IMR-90 (cell line): Measurements from ENCODE around the gene SAMD4B. TPM values are rescaled to one million over a fixed set of nuclear protein-coding genes. Genes with fewer than 3 reads are reported as not detected.
A peak's percentile ranks its signal among the peaks of the same experiment; 100 is the strongest.

Experiments
- ATAC-seq: fragments of 200-7000 bp; cut with Tn5 transposase; 2 replicates; pipeline ENCODE4 v1.9.1; 2020; ENCODE audit warnings: low read depth, mild to moderate bottlenecking, moderate library complexity
- BruUV-seq: library from RNA; stranded (reverse); fragments of 400-500 nt; replicated peaks from 2 replicates; lab custom pipeline; 2021; lab: Mats Ljungman, UMichigan
- CTCF ChIA-PET: fragments of 300-600 bp; formaldehyde crosslinking; extraction: SDS; loops from one replicate; lab custom pipeline; 2021; ENCODE audit warnings: antibody characterized with exemption; lab: Yijun Ruan, JAX
- POLR2A ChIA-PET: fragments of 300-600 bp; sonication (Branson Sonifier 250); formaldehyde crosslinking; loops from one replicate; lab custom pipeline; 2022; ENCODE audit warnings: antibody characterized with exemption; ENCODE audit not compliant: unreplicated experiment; lab: Charles Lee
- DNase-seq: peaks from one replicate; pipeline ENCODE4 v3.0.0; 2013
- H2AFZ ChIP-seq: replicated peaks from 2 replicates; pipeline ENCODE3; 2013; ENCODE audit warnings: low read length, mild to moderate bottlenecking; ENCODE audit not compliant: poor library complexity
- H2AK5ac ChIP-seq: 2 replicates; pipeline ENCODE4 v1.6.1; 2013; ENCODE audit warnings: low read depth, low read length, inconsistent platforms
- H2AK9ac ChIP-seq: replicated peaks from 2 replicates; pipeline ENCODE3; 2013; ENCODE audit warnings: mild to moderate bottlenecking, low read depth, low read length, moderate library complexity; ENCODE audit not compliant: poor library complexity
- H2BK120ac ChIP-seq: 2 replicates; pipeline ENCODE4 v1.6.1; 2013; ENCODE audit warnings: low read depth, low read length, inconsistent platforms
- H2BK15ac ChIP-seq: 3 replicates; pipeline ENCODE4 v1.6.1; 2013; ENCODE audit warnings: low read depth, low read length, inconsistent platforms
- H2BK20ac ChIP-seq: 2 replicates; pipeline ENCODE4 v1.6.1; 2013; ENCODE audit warnings: low read depth, mild to moderate bottlenecking, inconsistent platforms, low read length, moderate library complexity
- H2BK5ac ChIP-seq: 2 replicates; pipeline ENCODE4 v1.6.1; 2013; ENCODE audit warnings: mild to moderate bottlenecking, low read depth, low read length, inconsistent platforms; ENCODE audit not compliant: poor library complexity, severe bottlenecking
- H3K14ac ChIP-seq: replicated peaks from 2 replicates; pipeline ENCODE4 v1.6.1; 2013; ENCODE audit warnings: low read depth, low read length, inconsistent platforms
- H3K18ac ChIP-seq: 2 replicates; pipeline ENCODE4 v1.6.1; 2013; ENCODE audit warnings: low read depth, low read length, control low read depth
- H3K23ac ChIP-seq: 2 replicates; pipeline ENCODE4 v1.6.1; 2013; ENCODE audit warnings: low read depth, low read length, inconsistent platforms
- H3K27ac ChIP-seq: 2 replicates; pipeline ENCODE4 v1.5.1; 2013; ENCODE audit warnings: mild to moderate bottlenecking, control low read depth, low read length; ENCODE audit not compliant: insufficient read depth
- H3K27me3 ChIP-seq: 2 replicates; pipeline ENCODE4 v1.6.1; 2013; ENCODE audit warnings: low read length; ENCODE audit not compliant: control insufficient read depth, insufficient read depth
- H3K36me3 ChIP-seq: 2 replicates; pipeline ENCODE4 v1.6.1; 2013; ENCODE audit warnings: low read length, mixed read lengths; ENCODE audit not compliant: control insufficient read depth, insufficient read depth
- H3K4ac ChIP-seq: 2 replicates; pipeline ENCODE4 v1.6.1; 2013; ENCODE audit warnings: low read depth, low read length, inconsistent platforms
- H3K4me1 ChIP-seq: 2 replicates; pipeline ENCODE4 v1.6.1; 2013; ENCODE audit warnings: low read length, mixed read lengths; ENCODE audit not compliant: control insufficient read depth, insufficient read depth
- H3K4me2 ChIP-seq: 2 replicates; pipeline ENCODE4 v1.6.1; 2013; ENCODE audit warnings: low read depth, mild to moderate bottlenecking, control low read depth, low read length, moderate library complexity
- H3K4me3 ChIP-seq: 2 replicates; pipeline ENCODE4 v1.5.1; 2013; ENCODE audit warnings: low read depth, mild to moderate bottlenecking, control low read depth, low read length, moderate library complexity; ENCODE audit not compliant: insufficient read depth
- H3K56ac ChIP-seq: 2 replicates; pipeline ENCODE4 v1.6.1; 2013; ENCODE audit warnings: low read length, inconsistent platforms; ENCODE audit not compliant: insufficient read depth; ENCODE audit errors: extremely low read depth
- H3K79me1 ChIP-seq, 2 experiments: 2 replicates each; pipeline ENCODE4 v1.6.1; 2013; ENCODE audit warnings: low read length in 2 of 2, inconsistent platforms in 1 of 2, low read depth in 1 of 2
- H3K9ac ChIP-seq: 2 replicates; pipeline ENCODE4 v1.6.1; 2013; ENCODE audit warnings: low read depth, low read length, control low read depth
- H3K9me1 ChIP-seq: 2 replicates; pipeline ENCODE4 v1.6.1; 2013; ENCODE audit warnings: low read length, inconsistent platforms; ENCODE audit not compliant: insufficient read depth
- H3K9me3 ChIP-seq: 2 replicates; pipeline ENCODE4 v1.6.1; 2013; ENCODE audit warnings: low read length; ENCODE audit not compliant: control insufficient read depth, insufficient read depth
- H4K20me1 ChIP-seq: 2 replicates; pipeline ENCODE4 v1.6.1; 2013; ENCODE audit warnings: low read length, inconsistent platforms; ENCODE audit not compliant: insufficient read depth
- H4K5ac ChIP-seq: 2 replicates; pipeline ENCODE4 v1.6.1; 2013; ENCODE audit warnings: mild to moderate bottlenecking, low read depth, low read length, control low read depth
- H4K8ac ChIP-seq, 2 experiments: 2 replicates each; pipeline ENCODE4 v1.6.1; 2013; ENCODE audit warnings: low read depth in 2 of 2, low read length in 2 of 2, control low read depth in 1 of 2, inconsistent platforms in 1 of 2
- H4K91ac ChIP-seq: 2 replicates; pipeline ENCODE4 v1.6.1; 2013; ENCODE audit warnings: low read depth, low read length, inconsistent platforms; ENCODE audit not compliant: insufficient read depth
- BHLHE40 ChIP-seq: fragments of 150-350 bp; IDR thresholded peaks from 2 replicates; pipeline ENCODE4 v1.6.1; 2016; ENCODE audit warnings: mild to moderate bottlenecking, low read depth, low read length
- MAFK ChIP-seq: IDR thresholded peaks from 2 replicates; pipeline ENCODE4 v1.6.1; 2012; ENCODE audit warnings: low read depth, low read length, improper control_type of control experiment
- WGBS, 2 experiments: methylation state at CpG; one replicate each; pipeline versions ENCODE4 v1.1.5 to v1.1.7; 2013; ENCODE audit warnings: missing lambda C conversion rate in 2 of 2; ENCODE audit not compliant: insufficient read length in 1 of 2; ENCODE audit errors: extremely low coverage in 2 of 2; 5-methylcytosine and 5-hydroxymethylcytosine counted together
- dilution Hi-C: fragments of 300-500 bp; cut with HindIII; formaldehyde crosslinking; loops from one replicate; pipeline ENCODE4 v1.14.3; 2018; ENCODE audit warnings: low sequenced_read_pairs; ENCODE audit not compliant: unreplicated experiment
- in situ Hi-C: fragments of 300-500 bp; cut with MboI; formaldehyde crosslinking; loops from 3 replicates; pipeline ENCODE4 v1.14.3; 2019; ENCODE audit warnings: low sequenced_read_pairs, inconsistent platforms, mixed read lengths
- intact Hi-C: fragments of 100-400 bp; cut with micrococcal nuclease; formaldehyde crosslinking; loops from 2 replicates; pipeline ENCODE4 v1.10.0; 2022
- polyA plus RNA-seq, 3 experiments: library from polyadenylated mRNA; depleted of rRNA; stranded (reverse); fragments of >200 nt; gene quantifications; 2 replicates each; pipeline ENCODE4 v1.2.3, GENCODE V29; 2012; ENCODE audit warnings: low replicate concordance in 1 of 3
- total RNA-seq: library from RNA; depleted of rRNA; stranded (reverse); fragments of >200 nt; gene quantifications from 2 replicates; pipeline ENCODE4 v1.2.3, GENCODE V29; 2012

Gene SAMD4B
- total and polyA plus RNA-seq, 2 of the 4 experiments (the other 2 are of a cell fraction), result 18.3 to 97.2 TPM

GRCh38 chr19:39324242-39324842, 17.9 kb upstream of the SAMD4B start:
- no peak overlapping the region for H2BK120ac ChIP-seq
- no peak overlapping the region for H2BK20ac ChIP-seq
- no peak overlapping the region for H3K56ac ChIP-seq
- POLR2A ChIA-PET, result no interaction called here
- no peak overlapping the region for H2AFZ ChIP-seq
- no peaks in the 10 kb centered on the region for H3K79me1 ChIP-seq
- no peaks in the 10 kb centered on the region for H3K36me3 ChIP-seq
- no peak overlapping the region for H4K91ac ChIP-seq
- in situ Hi-C loops (loop anchor here (10.0 kb wide), 1 partner anchor 370 kb away; no protein-coding TSS in a partner anchor), dilution Hi-C loops (no loop called here), intact Hi-C loops (no loop called here)
- no peak overlapping the region for H2BK5ac ChIP-seq
- no peak overlapping the region for H3K23ac ChIP-seq
- DNase-seq, result no peak
- peaks cover 2% of the 10 kb centered on the region; the same call in 1 of the 2 replicates for H3K4me1 ChIP-seq
- no peaks in the 10 kb centered on the region for H3K9me3 ChIP-seq
- H3K4me3 ChIP-seq, result no peak overlapping the region
- no peak overlapping the region for H2BK15ac ChIP-seq
- H2AK9ac ChIP-seq, result no peak overlapping the region
- CTCF ChIA-PET, result no interaction called here
- no peak overlapping the region for H3K4me2 ChIP-seq
- H3K9ac ChIP-seq, result no peak overlapping the region
- no TSS peak for BruUV-seq
- no peak overlapping the region for H3K27ac ChIP-seq
- WGBS, 2 experiments, result no CpG with 5 or more reads among the region's 5 CpGs
- TF ChIP-seq MAFK (0 out of 2 replicates have a peak, but pooled peaks have one; percentile 8), BHLHE40 (no peak)
- H3K27me3 ChIP-seq, result peaks cover 26% of the 10 kb centered on the region
- H3K4ac ChIP-seq, result no peak overlapping the region
- no peak overlapping the region for H4K8ac ChIP-seq
- no peak for ATAC-seq
- H3K14ac ChIP-seq, result no peak overlapping the region
- H2AK5ac ChIP-seq, result no peak overlapping the region
- no peak overlapping the region for H4K5ac ChIP-seq
- H3K18ac ChIP-seq, result no peak overlapping the region
- H3K9me1 ChIP-seq, result no peaks in the 10 kb centered on the region
- H4K20me1 ChIP-seq, result no peaks in the 10 kb centered on the region; the same call in 1 of the 2 replicates
